ENCODE results near the gene CFAP46. TPM values are rescaled to one million over a fixed set of nuclear protein-coding genes. Genes with fewer than 3 reads are reported as not detected.

Gene CFAP46
- total and polyA plus RNA-seq, 10 of the 15 experiments (the other 5 are each of a cell fraction or from before 2014, with no cell fraction given): 0.01 to 0.18 (median 0.03) TPM; not detected in 7

- TF ChIP-seq NKRF (conservative IDR thresholded peaks at IDR 0.05): no peak
- no peak for TF ChIP-seq FOXM1 (IDR thresholded peaks at IDR 0.05; ENCODE audit: low read depth, low read length)
- peak; percentile 86 for TF ChIP-seq RAD21 (IDR thresholded peaks at IDR 0.05; ENCODE audit: insufficient read depth, low read depth, low read length)
- no peak for TF ChIP-seq ATF3 (IDR thresholded peaks at IDR 0.05; ENCODE audit: borderline replicate concordance, extremely low read depth, low read depth, low read length)
- no peak for TF ChIP-seq CBX3 (IDR thresholded peaks at IDR 0.05; ENCODE audit: borderline replicate concordance, low read depth)
Observed at GRCh38 chr10:132939957-132940790, 2.2 kb downstream of the CFAP46 start (continued).

GRCh38 chr10:132939378-132939955, 2.9 kb downstream of the CFAP46 start:
- intact Hi-C loops (cut with micrococcal nuclease; ENCODE audit: unreplicated experiment) (no loop called here), in situ Hi-C loops (cut with MboI) (no loop called here)
- RAD21 ChIA-PET (ENCODE audit: unreplicated experiment): no interaction called here
- peaks cover 10% of the 10 kb centered on the region for H3K4me1 ChIP-seq (ENCODE audit: control insufficient read depth, insufficient read depth, low read length)
- H3K27ac ChIP-seq (ENCODE audit: control insufficient read depth, insufficient read depth): no peak overlapping the region
- ATAC-seq (no peak), DNase-seq (ENCODE audit: low read depth, low spot score) (no peak), FAIRE-seq (no peak)
- no peaks in the 10 kb centered on the region for H3K36me3 ChIP-seq (ENCODE audit: control insufficient read depth in 2 of 2, insufficient read depth in 2 of 2, low read length in 1 of 2)
- no peak overlapping the region for H3K9ac ChIP-seq (ENCODE audit: control insufficient read depth, insufficient read depth, low read length)
- no TSS peak for BruUV-seq (replicated peaks)
- no peaks in the 10 kb centered on the region for H3K79me2 ChIP-seq (ENCODE audit: control insufficient read depth, insufficient read depth, low read length)
- no peak overlapping the region for H3K4me2 ChIP-seq (ENCODE audit: control insufficient read depth, insufficient read depth)
- WGBS (ENCODE audit: insufficient coverage, insufficient replicate concordance, low lambda C conversion rate, missing lambda C conversion rate): 46% methylated on average over 15 of the region's 15 CpGs
- no peak overlapping the region for H2AFZ ChIP-seq (ENCODE audit: control insufficient read depth, low read depth, low read length)
- CTCF ChIA-PET: interaction anchor here (1.1 kb wide), 2 partner anchors 36 to 133 kb away, joined by 3 read pairs; no protein-coding TSS in a partner anchor
- H4K20me1 ChIP-seq (ENCODE audit: control insufficient read depth, insufficient read depth): no peaks in the 10 kb centered on the region
- TF ChIP-seq KDM1A (IDR thresholded peaks at IDR 0.05; ENCODE audit: borderline replicate concordance) (no peak), TCF7 (IDR thresholded peaks at IDR 0.05; ENCODE audit: borderline replicate concordance) (no peak), RB1 (IDR thresholded peaks at IDR 0.05; ENCODE audit: borderline replicate concordance) (no peak), TCF3 (IDR thresholded peaks at IDR 0.05; ENCODE audit: borderline replicate concordance, insufficient read depth, low read depth, low read length) (no peak), FOXK2 (IDR thresholded peaks at IDR 0.05) (no peak), SMAD1 (IDR thresholded peaks at IDR 0.05; ENCODE audit: low read depth, partially characterized antibody) (no peak), STAT1 (conservative IDR thresholded peaks at IDR 0.05) (no peak), FOXM1 (IDR thresholded peaks at IDR 0.05; ENCODE audit: low read depth, low read length) (no peak), JUND (IDR thresholded peaks at IDR 0.05; ENCODE audit: low read depth, low read length) (no peak), NFYA (IDR thresholded peaks at IDR 0.05; ENCODE audit: borderline replicate concordance, low read depth, low read length) (no peak), MTA3 (IDR thresholded peaks at IDR 0.05; ENCODE audit: borderline replicate concordance, low read length) (no peak), PAX5 (IDR thresholded peaks at IDR 0.05; ENCODE audit: borderline replicate concordance, low read depth, low read length) (no peak)
- POLR2A ChIA-PET: no interaction called here
- SMC1A ChIA-PET (ENCODE audit: uncharacterized antibody, unreplicated experiment): no interaction called here
- H3K27me3 ChIP-seq (replicated peaks in 1 of 2; ENCODE audit: control insufficient read depth in 2 of 2, insufficient read depth in 2 of 2, low read length in 1 of 2): peaks cover 0 to 2% of the 10 kb centered on the region in 2 experiments; a peak in 2 of 4 replicates
- no peaks in the 10 kb centered on the region; the same call in 2 of the 3 replicates for H3K9me3 ChIP-seq (replicated peaks; ENCODE audit: control insufficient read depth, insufficient read depth, low read length)
- no peak overlapping the region for H3K4me3 ChIP-seq
